Uterus (tissue), 2 donors: ENCODE data around the gene FRZB.

ENCODE experiments used
- CTCF ChIP-seq, 4 experiments: fragments of 200-600 bp in 2 of 4; fragments of 450-650 bp in 2 of 4; sonication (generic) in 2 of 4; IDR thresholded peaks; one replicate each; pipeline ENCODE4 v1.5.1; 2016 to 2019; ENCODE audit warnings: antibody characterized with exemption in 4 of 4, mild to moderate bottlenecking in 2 of 4, moderate library complexity in 1 of 4
- POLR2A ChIP-seq, 2 donors: fragments of 450-650 bp; IDR thresholded peaks; one replicate each; pipeline ENCODE4 v1.6.1; 2016; ENCODE audit warnings: antibody characterized with exemption in 2 of 2, mild to moderate bottlenecking in 1 of 2, moderate library complexity in 1 of 2

GRCh38 chr2:182887753-182888415, 21.4 kb upstream of the FRZB start:
- no peak for TF ChIP-seq CTCF (IDR thresholded peaks at IDR 0.05)
- TF ChIP-seq POLR2A (IDR thresholded peaks at IDR 0.05) = no peak
